Natural killer cell (primary cell): Measurements from ENCODE around the gene NYAP2. TPM values are rescaled to one million over a fixed set of nuclear protein-coding genes. Genes with fewer than 3 reads are reported as not detected.

ENCODE experiments used
- ATAC-seq, 3 donors: fragments of 150-1000 bp in 2 of 3; fragments of 200-7000 bp in 1 of 3; cut with Tn5 transposase; 1 replicate in 1 of 3; 2 replicates in 2 of 3; pipeline ENCODE4 v1.10.0; 2021; ENCODE audit warnings: mild to moderate bottlenecking in 2 of 3, moderate library complexity in 2 of 3
- DNase-seq, 2 donors: peaks; one replicate each; pipeline versions ENCODE4 v3.0.0 to v3.0.0-alpha.2; 2013 to 2021; ENCODE audit warnings: mixed read lengths in 1 of 2
- H3K27ac ChIP-seq: one replicate; pipeline ENCODE4 v1.5.1; 2013; ENCODE audit warnings: mild to moderate bottlenecking, low read length
- H3K27me3 ChIP-seq: one replicate; pipeline ENCODE4 v1.6.1; 2013; ENCODE audit warnings: low read length; ENCODE audit not compliant: control insufficient read depth, insufficient read depth
- H3K36me3 ChIP-seq: one replicate; pipeline ENCODE4 v1.6.1; 2013; ENCODE audit warnings: low read length; ENCODE audit not compliant: control insufficient read depth, insufficient read depth
- H3K4me1 ChIP-seq: one replicate; pipeline ENCODE4 v1.6.1; 2013; ENCODE audit warnings: low read length; ENCODE audit not compliant: control insufficient read depth, insufficient read depth
- H3K4me3 ChIP-seq: one replicate; pipeline ENCODE4 v1.5.1; 2013; ENCODE audit warnings: low read length
- H3K9me3 ChIP-seq: one replicate; pipeline ENCODE4 v1.6.1; 2013; ENCODE audit warnings: low read length; ENCODE audit not compliant: control insufficient read depth, insufficient read depth
- H3K27ac Mint-ChIP-seq, 2 donors: one replicate each; pipeline ENCODE4 v1.8.0; 2022; ENCODE audit warnings: mild to moderate bottlenecking in 2 of 2, mixed read lengths in 2 of 2, moderate library complexity in 1 of 2
- H3K27me3 Mint-ChIP-seq, 2 donors: one replicate each; pipeline ENCODE4 v1.8.0; 2022; ENCODE audit warnings: low read depth in 2 of 2, mixed read lengths in 2 of 2
- H3K36me3 Mint-ChIP-seq: one replicate; pipeline ENCODE4 v1.8.0; 2022; ENCODE audit warnings: mixed read lengths
- H3K4me1 Mint-ChIP-seq, 2 donors: one replicate each; pipeline ENCODE4 v1.8.0; 2022; ENCODE audit warnings: mixed read lengths in 2 of 2
- H3K4me3 Mint-ChIP-seq: one replicate; pipeline ENCODE4 v1.8.0; 2022; ENCODE audit warnings: mild to moderate bottlenecking, moderate library complexity, mixed read lengths
- H3K9me3 Mint-ChIP-seq, 2 donors: one replicate each; pipeline ENCODE4 v1.8.0; 2022; ENCODE audit warnings: mixed read lengths in 2 of 2
- WGBS: methylation state at CpG from one replicate; pipeline ENCODE4 v1.1.7; 2013; ENCODE audit warnings: missing lambda C conversion rate; ENCODE audit not compliant: insufficient coverage; 5-methylcytosine and 5-hydroxymethylcytosine counted together
- intact Hi-C: fragments of 100-400 bp; cut with micrococcal nuclease; formaldehyde crosslinking; loops from one replicate; pipeline ENCODE4 v1.14.2; 2022
- total RNA-seq, 4 donors: library from RNA; stranded (reverse); fragments of 120-200 nt in 1 of 4; gene quantifications; one replicate each; pipeline versions ENCODE4 v1.2.3 to v1.2.4, GENCODE V29; 2013 to 2022
- TF ChIP-seq, protein P1 (sequence below): fragments of 200-600 bp; IDR thresholded peaks from one replicate; pipeline ENCODE4 v1.8.0; 2022; ENCODE audit warnings: antibody characterized with exemption

NYAP2 gene
- total RNA-seq, 3 donors from 2014 or later (not counting 1 experiment from before 2014, with no cell fraction given), result 0.14 TPM; not detected in 2

DNA sequence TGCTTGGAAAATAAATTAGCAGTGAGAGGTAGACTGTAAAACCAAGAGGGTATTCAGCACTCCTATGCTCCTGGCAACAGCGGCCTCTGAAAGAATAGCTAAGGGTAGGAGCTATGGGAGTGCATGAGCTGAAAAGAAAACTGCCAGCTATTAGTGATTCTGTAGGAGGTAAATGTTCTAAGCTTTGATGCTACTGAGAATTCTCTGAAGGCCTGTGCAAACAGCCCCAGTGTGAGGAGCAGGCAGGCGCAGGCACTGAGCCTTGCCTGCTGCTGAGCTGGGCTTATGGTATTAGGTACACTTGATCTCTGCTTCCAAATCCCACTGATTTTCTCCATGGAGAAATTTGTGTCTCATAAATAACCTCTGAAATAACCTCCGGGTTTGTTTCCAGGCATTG lies 86.7 kb downstream of the NYAP2 start:
- Histone ChIP-seq H3K27me3 (no peaks in the 10 kb centered on the region), H3K4me3 (no peak overlapping the region), H3K36me3 (no peaks in the 10 kb centered on the region), H3K27ac (no peak overlapping the region), H3K9me3 (no peaks in the 10 kb centered on the region), H3K4me1 (no peaks in the 10 kb centered on the region)
- intact Hi-C loops, result no loop called here
- H3K4me1 Mint-ChIP-seq, result no peaks in the 10 kb centered on the region
- DNase-seq, result no peak
- no peak overlapping the region for H3K4me3 Mint-ChIP-seq
- no peak overlapping the region for H3K27ac Mint-ChIP-seq
- no peak for ATAC-seq
- 98% methylated on average over 2 of the region's 3 CpGs for WGBS
- TF ChIP-seq, protein P1, sequence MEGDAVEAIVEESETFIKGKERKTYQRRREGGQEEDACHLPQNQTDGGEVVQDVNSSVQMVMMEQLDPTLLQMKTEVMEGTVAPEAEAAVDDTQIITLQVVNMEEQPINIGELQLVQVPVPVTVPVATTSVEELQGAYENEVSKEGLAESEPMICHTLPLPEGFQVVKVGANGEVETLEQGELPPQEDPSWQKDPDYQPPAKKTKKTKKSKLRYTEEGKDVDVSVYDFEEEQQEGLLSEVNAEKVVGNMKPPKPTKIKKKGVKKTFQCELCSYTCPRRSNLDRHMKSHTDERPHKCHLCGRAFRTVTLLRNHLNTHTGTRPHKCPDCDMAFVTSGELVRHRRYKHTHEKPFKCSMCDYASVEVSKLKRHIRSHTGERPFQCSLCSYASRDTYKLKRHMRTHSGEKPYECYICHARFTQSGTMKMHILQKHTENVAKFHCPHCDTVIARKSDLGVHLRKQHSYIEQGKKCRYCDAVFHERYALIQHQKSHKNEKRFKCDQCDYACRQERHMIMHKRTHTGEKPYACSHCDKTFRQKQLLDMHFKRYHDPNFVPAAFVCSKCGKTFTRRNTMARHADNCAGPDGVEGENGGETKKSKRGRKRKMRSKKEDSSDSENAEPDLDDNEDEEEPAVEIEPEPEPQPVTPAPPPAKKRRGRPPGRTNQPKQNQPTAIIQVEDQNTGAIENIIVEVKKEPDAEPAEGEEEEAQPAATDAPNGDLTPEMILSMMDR, result no peak
- H3K36me3 Mint-ChIP-seq, result no peaks in the 10 kb centered on the region
- no peaks in the 10 kb centered on the region for H3K27me3 Mint-ChIP-seq
- H3K9me3 Mint-ChIP-seq, result no peaks in the 10 kb centered on the region

DNA sequence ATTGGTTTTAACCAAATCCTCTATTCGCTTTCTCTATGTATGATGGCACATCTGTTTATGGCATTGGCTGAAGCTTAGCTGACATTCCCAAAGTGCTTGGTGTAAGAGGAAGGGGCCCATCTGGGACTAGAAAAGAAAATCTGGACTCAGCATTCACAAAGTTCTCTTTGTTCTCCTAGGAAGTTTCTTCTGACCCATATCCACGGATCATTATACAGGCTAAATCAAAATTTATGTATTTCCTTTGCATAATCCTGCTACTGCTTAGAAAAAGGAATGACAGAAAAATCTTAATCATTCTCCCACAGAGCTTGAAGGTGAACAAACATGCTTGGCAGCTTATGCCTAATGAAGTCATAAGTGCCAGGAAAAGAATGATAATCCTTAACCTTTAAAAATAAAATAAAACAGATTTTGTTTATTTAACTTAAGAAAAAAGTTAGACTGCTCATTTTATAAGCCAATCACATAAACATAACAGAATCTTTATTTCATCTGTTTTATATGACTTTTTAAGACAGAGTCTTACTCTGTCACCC lies 88.4 kb downstream of the NYAP2 start:
- Histone ChIP-seq H3K27me3 (no peaks in the 10 kb centered on the region), H3K9me3 (no peaks in the 10 kb centered on the region), H3K27ac (no peak overlapping the region), H3K4me3 (no peak overlapping the region), H3K36me3 (no peaks in the 10 kb centered on the region), H3K4me1 (no peaks in the 10 kb centered on the region)
- Mint-ChIP-seq H3K27me3 (peaks cover 0 to 3% of the 10 kb centered on the region in 2 donors), H3K9me3 (no peaks in the 10 kb centered on the region), H3K27ac (no peak overlapping the region), H3K4me1 (no peaks in the 10 kb centered on the region), H3K4me3 (no peak overlapping the region), H3K36me3 (no peaks in the 10 kb centered on the region)
- intact Hi-C loops, result no loop called here
- no peak for DNase-seq
- 80% methylated on average over 1 of the region's 2 CpGs for WGBS
- TF ChIP-seq, protein P1, result no peak
- no peak for ATAC-seq

DNA sequence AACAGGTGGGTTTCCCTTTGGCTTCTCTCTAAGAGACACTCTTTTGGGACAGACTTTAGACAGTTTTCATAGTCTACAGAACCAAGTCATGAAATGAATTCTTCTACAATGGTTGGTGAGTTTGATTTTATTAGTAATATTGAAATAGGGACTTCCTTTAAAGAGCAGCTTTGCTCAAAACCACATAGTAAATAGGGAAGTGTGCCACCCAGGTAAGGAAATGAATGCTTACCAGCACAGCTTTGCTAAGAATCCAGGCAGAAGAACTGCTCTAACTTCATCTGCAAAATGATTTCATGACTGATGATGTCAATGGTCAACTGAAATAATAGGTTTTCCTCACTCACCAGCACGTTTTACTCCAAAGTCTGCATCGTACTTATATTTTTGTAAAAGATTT lies 89.2 kb downstream of the NYAP2 start:
- ATAC-seq (no peak), DNase-seq (no peak)
- Histone ChIP-seq H3K27me3 (no peaks in the 10 kb centered on the region), H3K27ac (no peak overlapping the region), H3K9me3 (no peaks in the 10 kb centered on the region), H3K36me3 (no peaks in the 10 kb centered on the region), H3K4me3 (no peak overlapping the region), H3K4me1 (no peaks in the 10 kb centered on the region)
- H3K27ac Mint-ChIP-seq, result no peak overlapping the region
- peaks cover 0 to 3% of the 10 kb centered on the region in 2 donors for H3K27me3 Mint-ChIP-seq
- TF ChIP-seq, protein P1, result no peak
- no peaks in the 10 kb centered on the region for H3K4me1 Mint-ChIP-seq
- no peak overlapping the region for H3K4me3 Mint-ChIP-seq
- no CpG with 5 or more reads among the region's 2 CpGs for WGBS
- no peaks in the 10 kb centered on the region for H3K36me3 Mint-ChIP-seq
- no peaks in the 10 kb centered on the region for H3K9me3 Mint-ChIP-seq
- intact Hi-C loops, result no loop called here

DNA sequence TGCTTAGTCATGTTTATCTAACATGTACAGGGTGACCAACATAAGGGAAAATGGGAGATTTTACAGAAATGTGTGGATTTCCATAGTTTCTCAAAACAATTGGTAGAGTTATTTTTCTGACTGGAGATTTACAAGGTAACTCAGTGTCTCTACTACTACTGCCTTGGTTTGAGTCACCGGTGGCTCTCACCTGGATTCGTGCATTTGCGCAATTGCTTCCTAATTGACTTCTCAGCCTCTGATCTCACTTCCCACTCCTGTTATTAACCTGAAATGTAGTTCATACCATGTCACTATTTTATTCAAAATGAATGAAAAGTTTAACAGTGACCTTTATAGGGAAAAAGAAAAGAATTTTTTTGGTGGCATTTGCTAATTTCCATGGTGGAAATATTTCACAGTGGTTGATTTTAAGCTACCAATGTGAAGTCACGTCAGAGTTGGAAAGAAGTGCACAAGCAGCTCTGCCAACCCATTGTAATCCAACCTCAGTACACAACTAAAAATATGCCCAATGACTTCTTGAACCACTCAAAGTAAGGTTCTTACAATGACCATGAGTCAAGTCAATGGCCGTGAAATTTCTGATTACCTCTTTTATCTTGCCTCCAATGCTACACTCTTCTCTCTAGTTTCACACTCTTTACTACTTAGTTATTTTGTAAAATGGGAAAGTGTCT lies 94.0 kb downstream of the NYAP2 start:
- Mint-ChIP-seq H3K4me1 (no peaks in the 10 kb centered on the region), H3K9me3 (no peaks in the 10 kb centered on the region), H3K36me3 (no peaks in the 10 kb centered on the region), H3K27me3 (peaks cover 3 to 7% of the 10 kb centered on the region in 2 donors), H3K27ac (no peak overlapping the region), H3K4me3 (no peak overlapping the region)
- WGBS, result 98% methylated on average over 5 of the region's 5 CpGs
- no peak overlapping the region for H3K4me3 ChIP-seq
- ATAC-seq, result no peak
- no peak overlapping the region for H3K27ac ChIP-seq
- no peaks in the 10 kb centered on the region for H3K27me3 ChIP-seq
- TF ChIP-seq, protein P1, result no peak
- no peaks in the 10 kb centered on the region for H3K4me1 ChIP-seq
- H3K9me3 ChIP-seq, result no peaks in the 10 kb centered on the region
- DNase-seq, result no peak
- intact Hi-C loops, result no loop called here
- H3K36me3 ChIP-seq, result no peaks in the 10 kb centered on the region
